PC-3 (cell line): ENCODE results near the gene AMN.

Experiments
- CTCF ChIP-seq: fragments of 300-600 bp; sonication (generic); conservative IDR thresholded peaks from 2 replicates; pipeline ENCODE4 v1.5.1; 2017; ENCODE audit warnings: antibody characterized with exemption, low read depth, mild to moderate bottlenecking, low read length
- EZH2 ChIP-seq: fragments of 300-600 bp; sonication (generic); IDR thresholded peaks from one replicate; pipeline ENCODE4 v1.6.1; 2017; ENCODE audit warnings: antibody characterized with exemption, mild to moderate bottlenecking, low read length; ENCODE audit not compliant: unreplicated experiment

- no peak for TF ChIP-seq CTCF
- no peak for TF ChIP-seq EZH2
These were observed 49.3 kb upstream of the AMN start for GRCh38 chr14:102873131-102873530.
